Gastrocnemius medialis (tissue), 4 donors: Measurements from ENCODE around the gene C1QTNF1.

Experiments
- CTCF ChIP-seq, 5 experiments: fragments of 450-650 bp in 3 of 5; fragments of 200-600 bp in 2 of 5; sonication (generic) in 2 of 5; IDR thresholded peaks in 4 of 5; conservative IDR thresholded peaks in 1 of 5; 1 replicate in 4 of 5; 2 replicates in 1 of 5; pipeline ENCODE4 v1.5.1; 2016 to 2019; ENCODE audit warnings: antibody characterized with exemption in 5 of 5, mild to moderate bottlenecking in 3 of 5, moderate library complexity in 3 of 5
- POLR2A ChIP-seq, 2 donors: fragments of 450-650 bp; IDR thresholded peaks; one replicate each; pipeline ENCODE4 v1.6.1; 2017; ENCODE audit warnings: antibody characterized with exemption in 2 of 2, mild to moderate bottlenecking in 2 of 2, moderate library complexity in 2 of 2

GRCh38 chr17:79000396-79001189 is 23.4 kb upstream of the C1QTNF1 start:
- TF ChIP-seq POLR2A (IDR thresholded peaks at IDR 0.05) = no peak
- TF ChIP-seq CTCF (IDR thresholded peaks at IDR 0.05 in 4 of 5, conservative IDR thresholded peaks at IDR 0.05 in 1 of 5) = no peak
